NCI-H774 (cell line): ENCODE data around the gene FBN1.

Experiments used
- DNase-seq: peaks from one replicate; lab custom pipeline; 2025; lab: John Stamatoyannopoulos, UW

FBN1 gene

DNA sequence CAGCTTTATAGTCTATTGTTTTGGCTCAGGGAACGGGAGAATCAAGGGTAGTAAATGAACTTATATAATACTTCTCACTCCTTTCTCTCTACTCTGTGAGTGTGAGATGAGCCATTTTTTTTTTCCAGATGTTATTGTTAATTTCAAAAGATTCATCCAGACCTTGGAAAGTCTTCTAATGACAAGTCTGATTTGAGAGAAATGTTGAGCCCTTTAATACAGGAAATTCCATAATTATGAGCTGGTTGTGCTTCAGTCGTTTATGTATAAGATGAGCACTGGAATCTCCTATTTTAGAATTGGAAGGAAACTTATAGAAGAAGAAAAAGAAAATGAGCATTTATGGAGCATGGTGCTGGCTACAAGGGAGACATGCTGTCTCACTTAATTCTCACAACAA lies 92.0 kb downstream of the FBN1 start:
- no peak for DNase-seq

DNA sequence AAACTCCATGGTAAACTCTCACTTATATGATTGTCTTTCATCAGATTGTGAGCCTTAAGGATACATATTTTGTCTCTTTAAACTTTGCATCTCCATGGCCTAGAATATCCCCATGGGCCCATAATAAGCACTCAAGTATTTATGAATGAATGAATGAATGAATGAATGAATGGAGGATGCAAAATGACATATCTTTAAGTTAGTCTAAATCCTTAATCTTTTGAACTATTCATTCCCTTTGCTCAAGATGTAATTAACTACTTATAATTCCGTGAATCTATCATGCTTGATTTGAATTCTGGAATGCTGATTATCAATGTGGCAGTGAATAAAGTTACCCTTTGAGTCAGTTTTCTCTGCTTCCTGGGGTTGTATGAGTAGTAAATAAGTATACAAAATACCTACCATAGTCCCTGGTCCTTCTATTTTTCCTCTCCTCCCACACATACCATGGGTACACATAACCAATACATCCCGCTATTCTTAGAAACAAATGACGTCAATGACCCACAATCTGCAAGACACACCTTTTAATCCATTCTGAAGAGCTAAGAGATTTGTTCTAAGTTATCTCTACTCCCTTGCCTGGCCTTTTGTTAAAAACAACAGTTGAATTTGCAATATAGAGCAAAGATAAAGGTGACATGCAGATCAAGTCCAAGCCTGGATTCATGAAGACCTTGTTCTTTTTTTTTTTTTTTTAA lies 94.5 kb downstream of the FBN1 start:
- DNase-seq: no peak

DNA sequence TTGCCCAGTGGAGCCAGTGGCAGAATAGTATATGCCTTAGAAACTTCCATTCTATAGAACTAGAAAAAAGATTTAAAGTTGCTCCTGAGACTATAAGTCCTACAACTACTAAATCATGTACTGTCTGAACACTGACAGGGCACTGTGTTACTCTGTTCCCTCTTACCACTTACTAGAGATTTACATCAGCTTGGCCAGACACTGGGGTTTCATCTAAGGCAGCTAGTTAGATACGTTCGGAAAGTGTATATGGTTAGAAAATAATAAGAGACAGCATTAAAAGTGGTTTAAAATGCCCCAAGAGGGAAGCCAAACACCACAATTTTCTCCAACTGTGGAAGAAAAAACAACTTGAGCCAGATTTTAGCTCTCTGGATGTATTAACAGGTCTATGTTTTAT lies 97.1 kb downstream of the FBN1 start:
- DNase-seq: no peak

DNA sequence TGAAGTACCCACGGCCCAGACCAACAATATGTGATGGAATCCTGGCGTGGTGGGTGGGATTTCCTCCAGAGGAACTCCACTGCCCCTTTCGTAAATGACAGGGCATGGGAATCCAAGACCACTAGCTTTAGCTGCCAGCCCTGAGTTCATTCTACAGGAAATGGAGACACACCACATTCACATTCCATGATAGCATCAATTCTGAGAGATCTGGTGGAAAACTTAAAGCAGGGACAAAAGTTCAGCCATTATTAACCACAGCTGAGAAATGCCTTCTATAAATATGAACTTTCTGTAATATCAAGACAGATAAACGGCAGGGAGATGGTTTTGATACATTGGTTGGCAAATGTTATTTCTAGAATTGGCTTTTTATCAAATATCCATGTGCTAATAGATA lies 98.2 kb downstream of the FBN1 start:
- no peak for DNase-seq

DNA sequence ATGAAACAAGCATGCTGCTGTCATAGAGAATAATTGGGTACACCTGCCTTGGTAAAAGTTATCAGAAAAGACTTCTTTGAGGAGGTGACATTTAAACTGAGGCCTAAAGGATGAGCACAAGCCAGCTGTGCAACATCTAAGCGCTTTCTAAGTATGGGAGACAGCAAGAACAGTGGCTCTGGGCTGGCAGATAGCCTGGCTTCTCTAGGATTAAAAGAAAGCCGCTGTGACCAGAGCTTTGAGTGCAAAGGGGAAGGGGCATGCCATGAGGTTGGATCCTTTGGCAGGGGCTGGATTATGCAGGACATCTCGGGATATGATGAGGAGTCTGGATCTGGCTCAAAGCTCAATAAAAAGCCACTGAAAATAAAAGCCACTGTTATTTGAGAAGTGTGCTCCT lies 99.2 kb downstream of the FBN1 start:
- no peak for DNase-seq

DNA sequence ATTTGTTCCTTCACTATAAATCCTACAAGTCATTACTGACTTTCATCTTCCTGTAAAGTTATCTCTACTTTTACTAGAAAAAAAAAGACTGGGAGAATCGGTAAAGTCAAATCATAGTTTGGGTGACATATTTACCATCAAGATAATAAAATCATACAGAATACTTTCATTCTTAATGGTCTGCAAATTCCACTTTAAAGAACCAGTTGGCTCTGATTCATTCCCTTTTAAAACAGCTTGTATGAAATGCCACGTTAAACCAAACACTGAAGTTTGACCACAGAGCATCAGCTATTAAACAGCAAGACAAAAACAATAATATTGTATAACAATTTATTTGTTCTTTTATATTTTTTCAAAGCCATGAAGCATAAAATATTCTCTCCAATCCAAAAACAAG lies 100.7 kb downstream of the FBN1 start:
- DNase-seq: no peak

DNA sequence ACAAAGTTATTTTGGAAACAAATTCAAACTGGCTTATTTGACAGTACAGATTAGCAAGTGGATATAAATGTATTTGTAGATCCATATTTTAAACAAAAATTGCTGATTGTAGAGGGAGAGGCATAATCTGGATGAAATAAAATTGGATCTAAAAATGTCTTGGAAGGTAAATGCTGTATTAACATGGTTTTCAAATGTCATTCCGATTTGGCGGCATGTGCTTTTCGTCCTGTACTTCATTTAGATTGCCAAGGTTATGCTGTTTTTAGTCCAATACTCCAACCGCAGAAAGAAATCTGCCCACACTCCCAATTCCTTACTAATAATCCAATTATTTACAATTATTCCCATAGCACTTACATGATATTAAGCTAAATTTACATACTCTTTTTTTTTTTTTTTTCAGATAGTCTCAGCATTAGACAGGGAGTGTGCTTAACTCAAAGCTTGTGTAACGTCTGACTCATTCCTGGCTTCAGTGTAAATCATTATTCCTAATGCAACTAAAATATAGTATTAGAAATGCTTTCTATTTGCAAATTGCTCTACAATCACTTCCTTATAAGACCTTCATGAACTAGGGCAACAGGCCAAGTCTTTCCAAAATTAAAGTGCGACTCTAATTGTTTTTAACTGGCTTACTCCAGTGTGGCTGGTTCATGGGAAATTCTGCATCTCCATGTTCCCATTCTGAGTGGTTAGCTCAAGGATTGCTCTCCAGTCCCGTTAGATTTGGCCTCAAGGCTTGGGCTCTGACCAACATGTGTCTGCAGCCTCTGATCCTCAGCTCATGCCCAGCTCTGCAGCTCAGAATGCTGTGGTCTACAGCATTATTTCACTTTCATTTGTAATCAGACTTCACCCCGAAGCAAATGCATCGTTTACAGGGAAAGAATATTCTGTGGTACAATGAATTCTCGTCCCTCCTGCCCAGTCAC lies 103.9 kb downstream of the FBN1 start:
- no peak for DNase-seq

DNA sequence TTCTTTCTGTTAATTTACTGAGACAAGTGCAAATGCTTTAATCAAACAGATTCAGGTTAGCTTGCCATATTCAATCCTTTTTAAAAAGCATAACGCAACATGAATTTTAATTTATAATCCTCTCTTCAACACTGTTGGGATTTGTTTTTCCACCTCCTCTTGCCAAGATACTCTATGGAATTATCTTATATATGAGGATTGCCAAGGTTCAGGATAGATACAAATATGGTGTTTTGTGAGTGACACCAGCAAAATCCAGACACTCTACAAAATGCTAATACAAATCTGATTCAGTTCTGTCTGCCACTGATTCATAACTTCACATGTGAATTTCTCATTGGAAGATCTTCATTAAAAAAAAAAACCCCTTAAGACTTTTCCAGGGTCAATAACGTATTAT lies 104.8 kb downstream of the FBN1 start:
- DNase-seq: no peak

DNA sequence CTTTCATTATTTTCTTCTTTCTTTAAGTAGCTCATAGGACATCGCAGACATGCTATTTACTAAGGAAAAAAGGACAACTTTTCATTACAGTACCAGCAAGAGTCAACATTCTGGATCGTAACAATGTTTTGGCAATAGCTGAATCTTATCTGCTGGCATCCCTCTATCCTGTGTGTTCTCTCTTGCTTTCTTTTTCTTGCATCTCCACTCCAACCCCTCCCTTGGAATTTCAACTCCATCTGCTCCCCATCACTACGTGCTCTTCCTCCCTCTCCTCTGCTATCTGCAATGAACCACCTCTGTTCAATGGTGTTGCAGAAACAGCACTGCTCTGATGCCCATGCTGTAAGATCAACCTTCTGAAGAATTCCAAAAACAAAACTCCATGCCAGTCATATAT lies 106.6 kb downstream of the FBN1 start:
- DNase-seq: no peak

DNA sequence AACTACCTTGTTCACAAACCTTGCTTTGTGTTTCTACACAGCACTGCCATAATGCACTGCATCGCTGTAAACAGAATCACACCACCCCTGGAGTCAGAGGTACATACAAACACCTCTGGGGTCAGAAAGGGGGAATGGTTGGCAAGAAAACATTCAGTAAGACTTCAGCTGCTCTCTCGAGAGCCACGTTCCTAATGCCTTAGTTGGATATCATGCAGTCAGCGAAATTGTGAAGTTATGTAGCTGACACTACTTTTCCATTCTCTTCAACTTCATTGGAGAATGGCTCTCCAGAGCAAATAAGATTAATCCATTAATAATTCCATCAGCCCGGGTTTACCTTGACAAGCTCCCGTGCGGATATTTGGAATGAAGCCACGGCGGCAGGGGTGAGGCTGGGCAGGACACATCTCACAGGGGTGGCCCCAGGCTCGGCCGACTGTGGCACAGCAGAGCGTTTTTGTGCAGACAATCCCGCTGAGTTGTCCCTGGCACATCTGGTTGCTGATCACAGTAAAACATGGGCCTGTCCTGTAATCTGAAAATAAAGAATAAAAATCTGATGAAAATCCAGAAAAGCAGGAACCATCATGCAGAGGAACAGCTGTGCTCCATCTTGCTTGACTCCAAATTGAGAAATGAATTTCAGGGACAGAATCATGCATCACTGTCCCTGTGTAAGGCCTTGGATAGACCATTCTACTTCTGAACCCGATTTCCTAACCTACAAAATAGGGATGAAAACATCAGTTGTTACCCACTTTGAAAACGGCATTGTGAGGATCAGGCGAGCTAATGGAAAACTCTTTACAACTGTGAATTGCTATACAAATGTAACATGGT lies 108.0 kb downstream of the FBN1 start:
- no peak for DNase-seq

DNA sequence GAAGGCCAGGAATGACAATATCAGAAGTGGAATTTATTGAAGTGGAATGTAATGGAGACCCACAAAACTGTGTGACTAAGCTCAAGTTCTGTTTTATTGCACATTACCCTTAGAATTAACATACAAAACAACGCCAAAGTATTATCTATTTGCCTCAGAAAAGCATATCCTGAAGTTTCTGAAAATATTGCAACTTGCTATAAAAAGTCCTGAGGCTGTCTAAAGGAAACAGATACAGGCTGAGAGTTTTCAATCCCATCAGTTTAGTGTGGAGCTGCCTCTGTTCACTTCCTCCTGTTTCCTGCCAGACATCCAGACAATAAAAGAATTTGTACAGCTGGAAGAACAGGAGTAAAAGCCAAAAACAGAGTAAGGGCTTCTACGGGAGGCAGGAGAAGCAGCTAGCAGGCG lies 108.8 kb downstream of the FBN1 start:
- no peak for DNase-seq

DNA sequence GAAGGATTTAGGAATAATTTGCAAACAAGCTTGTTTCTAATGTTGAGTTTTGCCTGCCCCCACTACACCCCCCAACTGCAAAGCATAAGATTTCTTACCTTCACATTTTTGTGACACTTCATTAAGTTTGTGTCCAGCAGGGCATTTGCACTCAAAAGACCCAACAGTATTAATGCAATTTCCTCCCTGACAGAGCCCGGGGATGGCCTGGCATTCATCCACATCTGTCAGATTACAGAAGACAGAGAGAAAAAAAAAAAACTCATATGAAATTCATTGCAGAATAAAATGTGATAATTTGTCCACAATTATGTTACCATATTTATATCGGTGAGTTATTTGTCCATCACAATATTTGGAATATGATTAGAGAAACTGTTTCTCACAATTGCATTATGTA lies 111.5 kb downstream of the FBN1 start:
- DNase-seq: no peak

DNA sequence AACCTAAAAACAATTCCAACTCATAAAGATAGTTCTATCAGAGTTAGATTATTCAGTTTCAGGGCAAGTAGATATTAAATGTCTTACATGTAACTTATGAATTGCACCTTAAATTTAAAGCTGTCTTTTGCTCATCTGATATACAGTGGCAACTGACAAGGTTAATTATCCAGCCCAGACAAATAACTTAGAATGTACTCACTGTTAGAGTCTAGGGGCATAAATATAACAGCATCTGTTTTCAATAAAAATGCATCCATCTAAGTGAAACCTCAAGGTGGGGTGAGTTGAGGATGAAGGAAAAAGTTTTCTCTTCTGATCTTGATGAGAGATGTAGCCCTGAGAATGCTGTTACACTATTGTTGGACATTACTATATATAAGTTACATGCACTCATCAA lies 112.6 kb downstream of the FBN1 start:
- no peak for DNase-seq

DNA sequence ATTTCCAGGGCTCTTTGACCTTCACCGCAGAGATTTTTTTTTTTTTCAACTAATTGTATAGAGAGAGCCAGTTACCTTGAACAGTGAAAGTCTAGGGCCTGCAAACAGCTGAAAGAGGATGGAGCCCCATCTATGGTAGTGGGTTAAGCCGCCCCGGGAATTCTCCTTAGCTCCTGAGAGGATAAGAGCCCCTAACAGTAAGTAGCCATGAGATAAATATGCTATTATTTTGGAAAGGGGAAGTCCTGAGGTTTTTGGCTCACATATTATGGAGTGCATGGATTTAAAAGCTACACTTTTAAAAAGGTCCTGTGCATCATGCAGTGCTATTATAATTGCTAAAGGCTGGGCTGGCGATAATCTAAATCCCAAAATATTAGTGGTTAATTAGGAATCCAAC lies 115.0 kb downstream of the FBN1 start:
- DNase-seq: no peak

DNA sequence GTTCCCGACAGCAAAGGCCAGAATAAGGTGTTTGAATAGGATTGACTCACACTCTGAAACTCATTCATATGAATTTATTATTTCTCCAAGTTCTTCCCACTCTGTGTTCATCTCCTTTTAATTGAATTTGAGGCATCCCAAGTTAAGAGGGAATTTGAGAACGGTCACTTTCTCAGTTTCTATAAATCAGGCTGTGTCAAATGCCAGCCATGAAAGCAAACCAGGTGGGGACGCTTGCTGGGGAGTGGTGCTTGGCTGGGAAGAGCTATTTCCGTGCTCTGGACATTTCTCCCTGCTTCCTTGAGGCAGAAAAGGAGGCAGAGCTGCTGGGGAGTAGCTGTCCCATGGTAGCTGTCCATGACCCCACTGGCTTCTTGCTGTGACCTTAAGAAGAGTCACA lies 116.6 kb downstream of the FBN1 start:
- DNase-seq: no peak

DNA sequence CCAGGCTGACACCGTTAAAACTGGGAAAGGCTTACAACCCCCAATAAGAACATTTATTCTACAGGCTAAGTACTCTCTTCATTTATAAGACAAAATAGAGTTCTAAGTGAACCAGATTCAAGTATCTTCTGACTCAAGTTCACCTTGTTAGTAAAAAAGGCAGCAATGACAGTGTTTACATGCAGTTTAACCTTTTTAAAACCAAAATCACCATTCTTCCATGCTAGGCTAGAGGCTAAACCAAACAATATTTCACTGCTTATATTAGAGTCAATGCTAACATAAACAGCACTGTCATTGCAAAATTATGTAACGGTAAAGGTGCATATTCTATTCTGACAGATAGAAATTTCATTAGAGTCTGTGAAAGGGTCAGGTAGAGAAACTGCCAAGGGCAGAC lies 118.0 kb downstream of the FBN1 start:
- DNase-seq: no peak

DNA sequence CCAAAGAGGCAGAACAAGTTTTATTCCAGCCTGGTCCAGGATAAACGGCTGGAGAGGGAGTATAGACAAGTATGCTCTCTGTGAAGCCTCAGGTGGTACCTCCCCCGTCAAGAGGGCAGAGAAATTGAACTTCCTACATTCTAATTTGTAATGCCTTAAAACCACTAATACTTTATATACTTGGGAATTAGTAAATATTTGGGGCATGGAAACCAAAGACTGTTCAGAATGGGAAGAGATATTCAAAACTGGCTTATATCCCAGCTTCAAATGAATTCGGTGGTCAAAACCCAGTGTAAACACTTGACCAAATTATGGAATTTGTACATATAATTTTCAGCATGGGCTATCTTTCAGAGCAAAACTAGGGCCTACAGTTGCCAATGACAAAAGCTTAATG lies 122.6 kb downstream of the FBN1 start:
- DNase-seq: no peak

DNA sequence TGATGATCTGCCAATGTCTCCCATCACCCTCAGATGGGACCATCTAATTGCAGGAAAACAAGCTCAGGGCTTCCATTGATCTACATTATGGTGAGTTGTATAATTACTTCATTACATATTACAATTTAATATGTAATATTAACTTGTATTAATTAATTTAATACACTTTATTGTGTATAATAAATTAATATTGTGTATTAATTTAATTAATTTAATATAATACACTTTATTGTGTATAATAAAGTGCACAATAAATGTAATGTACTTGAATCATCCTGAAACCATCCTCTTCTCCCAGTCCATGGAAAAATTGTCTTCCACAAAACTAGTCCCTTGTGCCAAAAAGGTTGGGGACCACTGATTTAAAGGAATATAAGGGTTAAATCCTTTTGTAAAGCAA lies 123.4 kb downstream of the FBN1 start:
- no peak for DNase-seq

DNA sequence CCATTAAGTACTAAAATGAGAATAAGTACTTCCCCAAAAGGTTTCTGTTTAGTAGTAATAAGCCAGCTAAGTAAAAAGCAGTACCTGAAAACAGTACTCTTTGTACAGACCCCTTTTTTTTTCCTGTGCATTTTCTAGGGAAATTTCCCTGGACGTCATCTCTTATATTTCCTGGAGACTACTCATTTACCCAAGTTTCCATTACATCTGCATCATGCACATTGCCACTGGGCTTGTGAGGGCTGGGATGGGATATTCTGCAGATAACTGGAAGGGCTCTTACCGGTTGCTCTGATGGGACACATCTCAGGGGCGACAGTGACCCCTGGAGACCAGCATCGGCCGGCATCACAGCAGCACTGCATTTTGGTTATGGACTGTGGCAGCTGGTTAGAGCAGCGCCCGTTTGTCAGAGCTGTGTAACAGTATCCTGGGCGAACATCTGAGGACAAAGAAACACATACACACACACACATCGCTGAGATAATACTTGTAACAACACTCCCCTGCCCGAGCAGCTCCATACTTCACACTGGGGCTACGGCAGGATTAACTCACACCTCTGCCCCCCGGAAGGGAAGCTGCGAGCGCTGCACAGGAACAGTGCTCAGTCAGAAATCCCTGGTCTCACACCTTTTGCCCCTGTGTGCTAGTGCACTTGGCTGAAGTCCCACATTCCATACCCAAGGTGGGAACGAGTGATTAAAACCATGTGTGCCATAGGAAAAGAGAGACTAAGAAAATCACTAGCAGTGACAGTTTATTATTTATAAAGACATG lies 124.9 kb downstream of the FBN1 start:
- DNase-seq: no peak

DNA sequence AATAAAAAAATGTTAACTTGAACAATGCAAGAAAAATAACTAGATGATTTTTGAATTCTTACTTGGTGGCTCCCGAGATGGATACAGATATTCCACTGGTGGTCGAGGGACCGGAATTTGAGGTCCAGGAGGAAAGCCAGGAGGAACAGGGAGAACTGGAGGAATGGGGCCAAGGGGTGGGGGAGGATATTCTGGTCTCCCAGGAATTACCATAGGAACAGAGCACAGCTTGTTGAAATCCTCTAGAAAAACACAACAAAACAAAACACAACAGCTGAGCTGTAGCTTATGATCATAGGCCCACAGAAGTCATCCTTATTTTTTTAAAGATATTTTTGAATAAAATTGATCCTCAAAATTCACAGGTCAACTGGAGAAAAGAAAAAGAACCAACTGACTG lies 129.4 kb downstream of the FBN1 start:
- DNase-seq: no peak

DNA sequence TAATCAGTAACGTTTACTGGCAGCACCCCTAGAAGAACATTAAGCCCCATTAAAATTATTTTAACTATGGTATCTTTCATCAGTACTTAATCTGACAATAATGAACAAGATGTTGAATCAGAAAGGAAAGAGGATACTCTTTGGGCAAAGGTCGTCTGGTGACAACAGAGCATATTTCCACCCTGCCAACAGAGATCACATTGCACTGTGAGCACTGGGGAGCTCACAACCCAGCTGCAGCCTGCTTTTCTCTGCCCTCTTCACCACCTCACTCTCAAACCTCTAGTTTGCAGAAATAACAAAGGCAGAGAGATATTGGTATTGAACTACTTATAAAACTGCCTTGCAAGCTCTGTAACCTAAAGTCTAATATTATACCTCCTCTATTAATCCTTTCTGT lies 130.0 kb downstream of the FBN1 start:
- no peak for DNase-seq
